Left lung (tissue), 10 donors: ENCODE measurements around the gene RALGPS1. TPM values are rescaled to one million over a fixed set of nuclear protein-coding genes. Genes with fewer than 3 reads are reported as not detected.

Experiments
- ATAC-seq: fragments of 200-7000 bp; cut with Tn5 transposase; one replicate; pipeline ENCODE4 v1.9.1; 2020; ENCODE audit warnings: moderate library complexity
- DNase-seq, 4 donors: peaks; one replicate each; pipeline ENCODE4 v3.0.0-alpha.2; 2013 to 2020
- H3K27ac ChIP-seq, 2 donors: fragments of 200-600 bp; sonication (generic) in 1 of 2; one replicate each; pipeline versions ENCODE4 v1.5.0 to v1.8.0; 2020 to 2021
- H3K27me3 ChIP-seq, 2 donors: fragments of 200-600 bp; sonication (generic) in 1 of 2; one replicate each; pipeline versions ENCODE4 v1.5.0 to v1.8.0; 2020 to 2021
- H3K36me3 ChIP-seq, 2 donors: fragments of 200-600 bp; sonication (generic) in 1 of 2; one replicate each; pipeline versions ENCODE4 v1.5.0 to v1.8.0; 2020 to 2021
- H3K4me1 ChIP-seq, 2 donors: fragments of 200-600 bp; one replicate each; pipeline ENCODE4 v1.8.0; 2021
- H3K4me3 ChIP-seq, 2 donors: fragments of 200-600 bp; sonication (generic) in 1 of 2; one replicate each; pipeline versions ENCODE4 v1.5.0 to v1.8.0; 2020 to 2021; ENCODE audit warnings: mild to moderate bottlenecking in 1 of 2
- H3K9me3 ChIP-seq, 2 donors: fragments of 200-600 bp; sonication (generic) in 1 of 2; one replicate each; pipeline versions ENCODE4 v1.5.0 to v1.8.0; 2020 to 2021
- CTCF ChIP-seq, 2 donors: fragments of 200-600 bp; sonication (generic) in 1 of 2; IDR thresholded peaks; one replicate each; pipeline versions ENCODE4 v1.5.0 to v1.8.0; 2021; ENCODE audit warnings: antibody characterized with exemption in 2 of 2
- intact Hi-C, 2 donors: fragments of 100-400 bp; cut with DNase I; formaldehyde crosslinking; loops; one replicate each; pipeline versions ENCODE4 v1.11.2 to v1.14.2; 2022
- polyA plus RNA-seq, 6 donors: library from polyadenylated mRNA; unstranded; fragments of 120-200 nt; gene quantifications; one replicate each; pipeline ENCODE4 v1.2.1, GENCODE V29; 2013; ENCODE audit not compliant: insufficient read length in 6 of 6
- total RNA-seq, 2 donors: library from RNA; stranded (reverse); fragmentation: NEBNext Ultra II Directional; extraction: Animal tissue kit (Norgen Biotek cat#: 25700); gene quantifications; one replicate each; pipeline ENCODE4 v1.2.1, GENCODE V29; 2021
- donor health status: DM: no; HTN: yes; CAD: no.
- donor health status: DM: no; HTN: no; CAD: no.

The RALGPS1 gene
- total and polyA plus RNA-seq, 8 donors, result 11.9 to 27.6 (median 21.5) TPM

GRCh38 chr9:127133739-127134167, 219.2 kb downstream of the RALGPS1 start:
- ATAC-seq (peak; percentile 38), DNase-seq (peak in 2 of 4 donors; percentile 55 to 72)
- intact Hi-C loops, result no loop called here

GRCh38 chr9:127135056-127135745, 220.6 kb downstream of the RALGPS1 start:
- Histone ChIP-seq H3K4me3 (no peak overlapping the region), H3K9me3 (no peaks in the 10 kb centered on the region), H3K27me3 (no peaks in the 10 kb centered on the region), H3K36me3 (no peaks in the 10 kb centered on the region), H3K27ac (no peak overlapping the region), H3K4me1 (peaks cover 24 to 31% of the 10 kb centered on the region in 2 donors)
- intact Hi-C loops, result no loop called here
- no peak for TF ChIP-seq CTCF (IDR thresholded peaks at IDR 0.05)
- DNase-seq, result no peak
- ATAC-seq, result no peak

More at GRCh38 chr9:127133739-127134167, 219.2 kb downstream of the RALGPS1 start:
- no peak for TF ChIP-seq CTCF (IDR thresholded peaks at IDR 0.05)
- H3K9me3 ChIP-seq, result no peaks in the 10 kb centered on the region
- H3K36me3 ChIP-seq, result no peaks in the 10 kb centered on the region
- peaks cover 28 to 38% of the 10 kb centered on the region in 2 donors for H3K4me1 ChIP-seq
- H3K27ac ChIP-seq, result peak overlapping the region; percentile 24 to 80
- H3K4me3 ChIP-seq, result no peak overlapping the region
- no peaks in the 10 kb centered on the region for H3K27me3 ChIP-seq

GRCh38 chr9:127136081-127136879, 221.7 kb downstream of the RALGPS1 start:
- H3K27ac ChIP-seq, result no peak overlapping the region
- no peak for ATAC-seq

GRCh38 chr9:127136880-127137639, 222.5 kb downstream of the RALGPS1 start:
- Histone ChIP-seq H3K4me1 (peaks cover 15 to 17% of the 10 kb centered on the region in 2 donors), H3K27ac (no peak overlapping the region), H3K4me3 (no peak overlapping the region), H3K36me3 (no peaks in the 10 kb centered on the region), H3K27me3 (no peaks in the 10 kb centered on the region), H3K9me3 (no peaks in the 10 kb centered on the region)
- TF ChIP-seq CTCF (IDR thresholded peaks at IDR 0.05), result no peak
- DNase-seq, result peak in 1 of 4 donors; percentile 24
- intact Hi-C loops, result no loop called here
- ATAC-seq, result no peak

More at GRCh38 chr9:127136081-127136879, 221.7 kb downstream of the RALGPS1 start:
- intact Hi-C loops, result no loop called here
- Histone ChIP-seq H3K9me3 (no peaks in the 10 kb centered on the region), H3K4me1 (peaks cover 17 to 21% of the 10 kb centered on the region in 2 donors), H3K36me3 (no peaks in the 10 kb centered on the region), H3K4me3 (no peak overlapping the region), H3K27me3 (no peaks in the 10 kb centered on the region)
- no peak for DNase-seq
- no peak for TF ChIP-seq CTCF (IDR thresholded peaks at IDR 0.05)
